IMR-90 (cell line): ENCODE results near the gene DMAC2L. TPM values are rescaled to one million over a fixed set of nuclear protein-coding genes. Genes with fewer than 3 reads are reported as not detected.
"Not testable (repeated sequence)": the region's sequence is repeated elsewhere in the genome, so short reads cannot be mapped to it uniquely, and the experiment has no call there.

Experiments
- ATAC-seq: fragments of 200-7000 bp; cut with Tn5 transposase; 2 replicates; pipeline ENCODE4 v1.9.1; 2020; ENCODE audit warnings: low read depth, mild to moderate bottlenecking, moderate library complexity
- BruUV-seq: library from RNA; stranded (reverse); fragments of 400-500 nt; replicated peaks from 2 replicates; lab custom pipeline; 2021; lab: Mats Ljungman, UMichigan
- CTCF ChIA-PET: fragments of 300-600 bp; formaldehyde crosslinking; extraction: SDS; loops from one replicate; lab custom pipeline; 2021; ENCODE audit warnings: antibody characterized with exemption; lab: Yijun Ruan, JAX
- POLR2A ChIA-PET: fragments of 300-600 bp; sonication (Branson Sonifier 250); formaldehyde crosslinking; loops from one replicate; lab custom pipeline; 2022; ENCODE audit warnings: antibody characterized with exemption; ENCODE audit not compliant: unreplicated experiment; lab: Charles Lee
- DNase-seq: peaks from one replicate; pipeline ENCODE4 v3.0.0; 2013
- H2AFZ ChIP-seq: replicated peaks from 2 replicates; pipeline ENCODE3; 2013; ENCODE audit warnings: low read length, mild to moderate bottlenecking; ENCODE audit not compliant: poor library complexity
- H2AK5ac ChIP-seq: 2 replicates; pipeline ENCODE4 v1.6.1; 2013; ENCODE audit warnings: low read depth, low read length, inconsistent platforms
- H2AK9ac ChIP-seq: replicated peaks from 2 replicates; pipeline ENCODE3; 2013; ENCODE audit warnings: mild to moderate bottlenecking, low read depth, low read length, moderate library complexity; ENCODE audit not compliant: poor library complexity
- H2BK120ac ChIP-seq: 2 replicates; pipeline ENCODE4 v1.6.1; 2013; ENCODE audit warnings: low read depth, low read length, inconsistent platforms
- H2BK15ac ChIP-seq: 3 replicates; pipeline ENCODE4 v1.6.1; 2013; ENCODE audit warnings: low read depth, low read length, inconsistent platforms
- H2BK20ac ChIP-seq: 2 replicates; pipeline ENCODE4 v1.6.1; 2013; ENCODE audit warnings: low read depth, mild to moderate bottlenecking, inconsistent platforms, low read length, moderate library complexity
- H2BK5ac ChIP-seq: 2 replicates; pipeline ENCODE4 v1.6.1; 2013; ENCODE audit warnings: mild to moderate bottlenecking, low read depth, low read length, inconsistent platforms; ENCODE audit not compliant: poor library complexity, severe bottlenecking
- H3K14ac ChIP-seq: replicated peaks from 2 replicates; pipeline ENCODE4 v1.6.1; 2013; ENCODE audit warnings: low read depth, low read length, inconsistent platforms
- H3K18ac ChIP-seq: 2 replicates; pipeline ENCODE4 v1.6.1; 2013; ENCODE audit warnings: low read depth, low read length, control low read depth
- H3K23ac ChIP-seq: 2 replicates; pipeline ENCODE4 v1.6.1; 2013; ENCODE audit warnings: low read depth, low read length, inconsistent platforms
- H3K27ac ChIP-seq: 2 replicates; pipeline ENCODE4 v1.5.1; 2013; ENCODE audit warnings: mild to moderate bottlenecking, control low read depth, low read length; ENCODE audit not compliant: insufficient read depth
- H3K27me3 ChIP-seq: 2 replicates; pipeline ENCODE4 v1.6.1; 2013; ENCODE audit warnings: low read length; ENCODE audit not compliant: control insufficient read depth, insufficient read depth
- H3K36me3 ChIP-seq: 2 replicates; pipeline ENCODE4 v1.6.1; 2013; ENCODE audit warnings: low read length, mixed read lengths; ENCODE audit not compliant: control insufficient read depth, insufficient read depth
- H3K4ac ChIP-seq: 2 replicates; pipeline ENCODE4 v1.6.1; 2013; ENCODE audit warnings: low read depth, low read length, inconsistent platforms
- H3K4me1 ChIP-seq: 2 replicates; pipeline ENCODE4 v1.6.1; 2013; ENCODE audit warnings: low read length, mixed read lengths; ENCODE audit not compliant: control insufficient read depth, insufficient read depth
- H3K4me2 ChIP-seq: 2 replicates; pipeline ENCODE4 v1.6.1; 2013; ENCODE audit warnings: low read depth, mild to moderate bottlenecking, control low read depth, low read length, moderate library complexity
- H3K4me3 ChIP-seq: 2 replicates; pipeline ENCODE4 v1.5.1; 2013; ENCODE audit warnings: low read depth, mild to moderate bottlenecking, control low read depth, low read length, moderate library complexity; ENCODE audit not compliant: insufficient read depth
- H3K56ac ChIP-seq: 2 replicates; pipeline ENCODE4 v1.6.1; 2013; ENCODE audit warnings: low read length, inconsistent platforms; ENCODE audit not compliant: insufficient read depth; ENCODE audit errors: extremely low read depth
- H3K79me1 ChIP-seq, 2 experiments: 2 replicates each; pipeline ENCODE4 v1.6.1; 2013; ENCODE audit warnings: low read length in 2 of 2, inconsistent platforms in 1 of 2, low read depth in 1 of 2
- H3K9ac ChIP-seq: 2 replicates; pipeline ENCODE4 v1.6.1; 2013; ENCODE audit warnings: low read depth, low read length, control low read depth
- H3K9me1 ChIP-seq: 2 replicates; pipeline ENCODE4 v1.6.1; 2013; ENCODE audit warnings: low read length, inconsistent platforms; ENCODE audit not compliant: insufficient read depth
- H3K9me3 ChIP-seq: 2 replicates; pipeline ENCODE4 v1.6.1; 2013; ENCODE audit warnings: low read length; ENCODE audit not compliant: control insufficient read depth, insufficient read depth
- H4K20me1 ChIP-seq: 2 replicates; pipeline ENCODE4 v1.6.1; 2013; ENCODE audit warnings: low read length, inconsistent platforms; ENCODE audit not compliant: insufficient read depth
- H4K5ac ChIP-seq: 2 replicates; pipeline ENCODE4 v1.6.1; 2013; ENCODE audit warnings: mild to moderate bottlenecking, low read depth, low read length, control low read depth
- H4K8ac ChIP-seq, 2 experiments: 2 replicates each; pipeline ENCODE4 v1.6.1; 2013; ENCODE audit warnings: low read depth in 2 of 2, low read length in 2 of 2, control low read depth in 1 of 2, inconsistent platforms in 1 of 2
- H4K91ac ChIP-seq: 2 replicates; pipeline ENCODE4 v1.6.1; 2013; ENCODE audit warnings: low read depth, low read length, inconsistent platforms; ENCODE audit not compliant: insufficient read depth
- WGBS, 2 experiments: methylation state at CpG; one replicate each; pipeline versions ENCODE4 v1.1.5 to v1.1.7; 2013; ENCODE audit warnings: missing lambda C conversion rate in 2 of 2; ENCODE audit not compliant: insufficient read length in 1 of 2; ENCODE audit errors: extremely low coverage in 2 of 2; 5-methylcytosine and 5-hydroxymethylcytosine counted together
- dilution Hi-C: fragments of 300-500 bp; cut with HindIII; formaldehyde crosslinking; loops from one replicate; pipeline ENCODE4 v1.14.3; 2018; ENCODE audit warnings: low sequenced_read_pairs; ENCODE audit not compliant: unreplicated experiment
- in situ Hi-C: fragments of 300-500 bp; cut with MboI; formaldehyde crosslinking; loops from 3 replicates; pipeline ENCODE4 v1.14.3; 2019; ENCODE audit warnings: low sequenced_read_pairs, inconsistent platforms, mixed read lengths
- intact Hi-C: fragments of 100-400 bp; cut with micrococcal nuclease; formaldehyde crosslinking; loops from 2 replicates; pipeline ENCODE4 v1.10.0; 2022
- polyA plus RNA-seq, 3 experiments: library from polyadenylated mRNA; depleted of rRNA; stranded (reverse); fragments of >200 nt; gene quantifications; 2 replicates each; pipeline ENCODE4 v1.2.3, GENCODE V29; 2012; ENCODE audit warnings: low replicate concordance in 1 of 3
- total RNA-seq: library from RNA; depleted of rRNA; stranded (reverse); fragments of >200 nt; gene quantifications from 2 replicates; pipeline ENCODE4 v1.2.3, GENCODE V29; 2012

The DMAC2L gene
- total and polyA plus RNA-seq, 2 of the 4 experiments (the other 2 are of a cell fraction), result 5.0 to 6.1 TPM

GRCh38 chr14:50365572-50365971 is 53.4 kb downstream of the DMAC2L start:
- CTCF ChIA-PET, H4K91ac ChIP-seq, H3K4me3 ChIP-seq, DNase-seq, H2BK15ac ChIP-seq, H3K27ac ChIP-seq, H2AFZ ChIP-seq, dilution Hi-C loops, H3K27me3 ChIP-seq, ATAC-seq, in situ Hi-C loops, H3K4ac ChIP-seq, H4K8ac ChIP-seq, POLR2A ChIA-PET, H2BK20ac ChIP-seq, H3K23ac ChIP-seq, H3K18ac ChIP-seq, BruUV-seq, H3K9ac ChIP-seq, H3K14ac ChIP-seq, H3K36me3 ChIP-seq, H2BK5ac ChIP-seq, H2AK5ac ChIP-seq, H3K4me2 ChIP-seq, H3K9me3 ChIP-seq, H2BK120ac ChIP-seq, H3K56ac ChIP-seq, H3K4me1 ChIP-seq, H4K5ac ChIP-seq, H4K20me1 ChIP-seq, intact Hi-C loops, H2AK9ac ChIP-seq, H3K79me1 ChIP-seq: not testable (repeated sequence)
- H3K9me1 ChIP-seq, result peaks cover 16% of the 10 kb centered on the region
- 91% methylated on average over 5 of the region's 7 CpGs; no CpG with 5 or more reads in 1 of the 2 experiments for WGBS, 2 experiments
